Endothelial cell of umbilical vein (primary cell): ENCODE measurements around the gene MYEOV. TPM values are rescaled to one million over a fixed set of nuclear protein-coding genes. Genes with fewer than 3 reads are reported as not detected.

Experiments used
- BruUV-seq: library from RNA; stranded (reverse); fragments of 400-500 nt; replicated peaks from 2 replicates; lab custom pipeline; 2021; lab: Mats Ljungman, UMichigan
- CTCF ChIA-PET: fragments of 300-600, 350-600 bp; sonication (Branson Sonifier 250); formaldehyde crosslinking; loops from one replicate; lab custom pipeline; 2021; ENCODE audit warnings: antibody characterized with exemption, inconsistent platforms; lab: Charles Lee
- POLR2A ChIA-PET: fragments of 300-600, 350-600 bp; sonication (Branson Sonifier 250); formaldehyde crosslinking; loops from one replicate; lab custom pipeline; 2021; ENCODE audit warnings: antibody characterized with exemption, inconsistent platforms; lab: Charles Lee
- DNase-seq: peaks from one replicate; pipeline ENCODE4 v3.0.0-alpha.2; 2011; ENCODE audit warnings: low read depth, low spot score
- FAIRE-seq: peaks from 2 replicates; lab custom pipeline; 2011; peaks lifted over from hg19 to GRCh38; lab: Jason Lieb, UNC
- H2AFZ ChIP-seq: 2 replicates; pipeline ENCODE4 v1.6.0; 2012; ENCODE audit warnings: low read depth, low read length, control low read depth, inconsistent platforms
- H3K27ac ChIP-seq: 2 replicates; pipeline ENCODE4 v1.5.1; 2011; ENCODE audit warnings: low read depth, mild to moderate bottlenecking, control low read depth, low read length, moderate library complexity; ENCODE audit not compliant: insufficient read depth
- H3K27me3 ChIP-seq, 2 experiments: 2 replicates each; pipeline versions ENCODE4 v1.6.0 to v1.6.1; 2011; ENCODE audit warnings: low read length in 2 of 2, mixed read lengths in 1 of 2; ENCODE audit not compliant: control insufficient read depth in 2 of 2, insufficient read depth in 2 of 2
- H3K36me3 ChIP-seq, 2 experiments: 2 replicates in 1 of 2; 3 replicates in 1 of 2; pipeline ENCODE4 v1.5.1; 2011; ENCODE audit warnings: low read length in 2 of 2, mild to moderate bottlenecking in 1 of 2, moderate library complexity in 1 of 2; ENCODE audit not compliant: control insufficient read depth in 2 of 2, insufficient read depth in 2 of 2; ENCODE audit errors: extremely low read depth in 1 of 2
- H3K4me1 ChIP-seq: 3 replicates; pipeline ENCODE4 v1.5.1; 2011; ENCODE audit warnings: mild to moderate bottlenecking, low read length; ENCODE audit not compliant: control insufficient read depth, insufficient read depth; ENCODE audit errors: extremely low read depth
- H3K4me2 ChIP-seq: 2 replicates; pipeline ENCODE4 v1.6.1; 2011; ENCODE audit warnings: low read length, control low read depth, mixed read lengths; ENCODE audit not compliant: insufficient read depth
- H3K4me3 ChIP-seq, 3 experiments: fragments of 200-600 bp in 1 of 3; sonication (generic), shearing (Covaris generic) in 1 of 3; replicated peaks in 1 of 3; 2 replicates each; pipeline ENCODE4 v1.5.1; 2011 to 2016; ENCODE audit warnings: control low read depth in 3 of 3, low read length in 3 of 3, mild to moderate bottlenecking in 2 of 3, inconsistent platforms in 1 of 3, low read depth in 1 of 3, moderate library complexity in 1 of 3; ENCODE audit not compliant: insufficient read depth in 1 of 3
- H3K79me2 ChIP-seq: 2 replicates; pipeline ENCODE4 v1.6.0; 2012; ENCODE audit warnings: low read length, inconsistent platforms; ENCODE audit not compliant: control insufficient read depth, insufficient read depth
- H3K9ac ChIP-seq: replicated peaks from 2 replicates; pipeline ENCODE3; 2011; ENCODE audit warnings: low read length, control low read depth; ENCODE audit not compliant: insufficient read depth; ENCODE audit errors: extremely low read depth
- H3K9me1 ChIP-seq: replicated peaks from 3 replicates; pipeline ENCODE4 v1.6.0; 2011; ENCODE audit warnings: mild to moderate bottlenecking, low read length; ENCODE audit not compliant: control insufficient read depth, insufficient read depth; ENCODE audit errors: extremely low read depth
- H3K9me3 ChIP-seq: replicated peaks from 2 replicates; pipeline ENCODE4 v1.5.1; 2012; ENCODE audit warnings: low read length, inconsistent platforms; ENCODE audit not compliant: control insufficient read depth, insufficient read depth
- H4K20me1 ChIP-seq: replicated peaks from 2 replicates; pipeline ENCODE3; 2011; ENCODE audit warnings: mild to moderate bottlenecking, low read length; ENCODE audit not compliant: control insufficient read depth, insufficient read depth; ENCODE audit errors: extremely low read depth
- CTCF ChIP-seq, 2 donors: IDR thresholded peaks; 1 replicate in 1 of 2; 2 replicates in 1 of 2; pipeline ENCODE4 v1.5.1; 2011; ENCODE audit warnings: low read length in 2 of 2, mild to moderate bottlenecking in 2 of 2, moderate library complexity in 2 of 2, control low read depth in 1 of 2, inconsistent platforms in 1 of 2, low read depth in 1 of 2; ENCODE audit not compliant: insufficient read depth in 1 of 2; ENCODE audit errors: extremely low read depth in 1 of 2
- EZH2 ChIP-seq: IDR thresholded peaks from 2 replicates; pipeline ENCODE4 v1.6.1; 2012; ENCODE audit warnings: borderline replicate concordance, low read depth, mild to moderate bottlenecking, moderate library complexity, low read length, inconsistent platforms; ENCODE audit not compliant: severe bottlenecking
- FOS ChIP-seq: IDR thresholded peaks from 2 replicates; pipeline ENCODE4 v1.6.1; 2011; ENCODE audit warnings: mild to moderate bottlenecking, low read length, moderate library complexity, borderline replicate concordance; ENCODE audit not compliant: insufficient read depth
- GATA2 ChIP-seq: IDR thresholded peaks from 2 replicates; pipeline ENCODE4 v1.7.0; 2011; ENCODE audit warnings: low read depth, mild to moderate bottlenecking, moderate library complexity, mixed read lengths, low read length; ENCODE audit not compliant: insufficient read length, insufficient read depth
- JUN ChIP-seq: IDR thresholded peaks from 2 replicates; pipeline ENCODE4 v1.6.1; 2011; ENCODE audit warnings: borderline replicate concordance, low read depth; ENCODE audit not compliant: insufficient read length, insufficient read depth
- MAX ChIP-seq: IDR thresholded peaks from 2 replicates; pipeline ENCODE4 v1.6.1; 2011; ENCODE audit not compliant: insufficient read depth, insufficient read length
- MYC ChIP-seq: IDR thresholded peaks from one replicate; pipeline ENCODE4 v1.6.1; 2011; ENCODE audit warnings: mild to moderate bottlenecking, low read depth, low read length
- POLR2A ChIP-seq: IDR thresholded peaks from 2 replicates; pipeline ENCODE4 v1.6.1; 2012; ENCODE audit warnings: low read depth, mild to moderate bottlenecking, control low read depth, low read length
- POLR2AphosphoS5 ChIP-seq: IDR thresholded peaks from 2 replicates; pipeline ENCODE4 v1.6.1; 2012; ENCODE audit warnings: low read depth, mild to moderate bottlenecking, control low read depth, low read length, moderate library complexity; ENCODE audit not compliant: insufficient read depth
- dilution Hi-C: fragments of 300-500 bp; cut with MboI; formaldehyde crosslinking; loops from one replicate; pipeline ENCODE4 v1.15.0; 2019; ENCODE audit warnings: low sequenced_read_pairs; ENCODE audit not compliant: extremely low pct_ligation_motif_present
- intact Hi-C: fragments of 100-400 bp; cut with micrococcal nuclease; formaldehyde crosslinking; loops from one replicate; pipeline ENCODE4 v1.10.0; 2022
- polyA plus RNA-seq, 4 experiments: library from polyadenylated mRNA; depleted of rRNA in 3 of 4; stranded (reverse) in 3 of 4; unstranded in 1 of 4; fragments of >200 nt; gene quantifications; 2 replicates each; pipeline versions ENCODE4 v1.2.1 to v1.2.3, GENCODE V29; 2011 to 2012; ENCODE audit warnings: missing spikeins in 1 of 4
- total RNA-seq: library from RNA; stranded (reverse); gene quantifications from 2 replicates; pipeline ENCODE4 v1.2.3, GENCODE V29; 2021

Gene MYEOV
- total and polyA plus RNA-seq, 2 donors (not counting 3 experiments of a cell fraction or from before 2014, with no cell fraction given): 3.8 to 14.4 TPM

- no TSS peak for BruUV-seq
- no peak for FAIRE-seq
- Histone ChIP-seq H3K27ac (no peak overlapping the region), H3K9ac (no peak overlapping the region), H3K4me3 (no peak overlapping the region), H3K36me3 (no peaks in the 10 kb centered on the region), H3K27me3 (peaks cover 3 to 12% of the 10 kb centered on the region in 2 experiments), H3K79me2 (no peaks in the 10 kb centered on the region), H2AFZ (no peak overlapping the region), H3K9me3 (no peaks in the 10 kb centered on the region), H4K20me1 (no peaks in the 10 kb centered on the region), H3K4me2 (no peak overlapping the region), H3K9me1 (no peaks in the 10 kb centered on the region), H3K4me1 (peaks cover 5% of the 10 kb centered on the region)
- POLR2A ChIA-PET: no interaction called here
- dilution Hi-C loops (no loop called here), intact Hi-C loops (no loop called here)
- no peak for DNase-seq
- TF ChIP-seq GATA2 (no peak), FOS (no peak), POLR2AphosphoS5 (no peak), POLR2A (no peak), CTCF (IDR thresholded peaks at IDR 0.05; ENCODE audit: extremely low read depth in 1 of 2, insufficient read depth in 1 of 2, low read depth in 1 of 2, low read length in 2 of 2) (no peak), JUN (no peak), MYC (no peak), EZH2 (no peak), MAX (no peak)
- CTCF ChIA-PET: interaction anchor here (0.9 kb wide), 1 partner anchor 9 kb away, joined by 3 read pairs; no protein-coding TSS in a partner anchor
These were observed 21.0 kb upstream of the MYEOV start for GRCh38 chr11:69272831-69273485.
